WI38 (cell line): Measurements from ENCODE around the gene UNKL.

Source experiments
- H3K4me3 ChIP-seq: 2 replicates; pipeline ENCODE4 v1.5.1; 2011; ENCODE audit warnings: low read depth, mild to moderate bottlenecking, control low read depth, low read length
- TF ChIP-seq, protein P1 (sequence below): IDR thresholded peaks from 2 replicates; pipeline ENCODE4 v1.5.1; 2012; ENCODE audit warnings: low read depth, mild to moderate bottlenecking, control low read depth, low read length

Gene UNKL

DNA sequence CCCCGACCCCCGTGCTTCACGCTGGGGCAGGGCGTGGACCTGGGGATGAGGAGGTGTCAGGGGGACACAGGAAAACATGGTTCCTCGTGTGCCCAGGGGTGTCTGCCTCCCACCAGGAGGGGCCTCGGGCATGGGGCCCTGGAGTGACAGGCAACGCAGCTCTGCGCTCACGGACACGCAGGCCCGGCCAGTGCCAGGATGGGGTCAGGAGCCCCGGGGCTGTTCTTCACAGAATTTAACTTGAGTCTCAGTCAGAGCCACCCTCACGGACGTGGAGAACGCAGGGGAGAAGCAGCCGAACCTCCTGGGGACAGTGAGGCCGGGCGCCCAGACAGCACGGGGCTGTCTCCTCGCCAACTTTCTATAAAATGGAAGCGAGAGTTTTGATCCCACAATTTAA lies 16.7 kb downstream of the UNKL start:
- TF ChIP-seq, protein P1, sequence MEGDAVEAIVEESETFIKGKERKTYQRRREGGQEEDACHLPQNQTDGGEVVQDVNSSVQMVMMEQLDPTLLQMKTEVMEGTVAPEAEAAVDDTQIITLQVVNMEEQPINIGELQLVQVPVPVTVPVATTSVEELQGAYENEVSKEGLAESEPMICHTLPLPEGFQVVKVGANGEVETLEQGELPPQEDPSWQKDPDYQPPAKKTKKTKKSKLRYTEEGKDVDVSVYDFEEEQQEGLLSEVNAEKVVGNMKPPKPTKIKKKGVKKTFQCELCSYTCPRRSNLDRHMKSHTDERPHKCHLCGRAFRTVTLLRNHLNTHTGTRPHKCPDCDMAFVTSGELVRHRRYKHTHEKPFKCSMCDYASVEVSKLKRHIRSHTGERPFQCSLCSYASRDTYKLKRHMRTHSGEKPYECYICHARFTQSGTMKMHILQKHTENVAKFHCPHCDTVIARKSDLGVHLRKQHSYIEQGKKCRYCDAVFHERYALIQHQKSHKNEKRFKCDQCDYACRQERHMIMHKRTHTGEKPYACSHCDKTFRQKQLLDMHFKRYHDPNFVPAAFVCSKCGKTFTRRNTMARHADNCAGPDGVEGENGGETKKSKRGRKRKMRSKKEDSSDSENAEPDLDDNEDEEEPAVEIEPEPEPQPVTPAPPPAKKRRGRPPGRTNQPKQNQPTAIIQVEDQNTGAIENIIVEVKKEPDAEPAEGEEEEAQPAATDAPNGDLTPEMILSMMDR = no peak
- H3K4me3 ChIP-seq = no peak overlapping the region

DNA sequence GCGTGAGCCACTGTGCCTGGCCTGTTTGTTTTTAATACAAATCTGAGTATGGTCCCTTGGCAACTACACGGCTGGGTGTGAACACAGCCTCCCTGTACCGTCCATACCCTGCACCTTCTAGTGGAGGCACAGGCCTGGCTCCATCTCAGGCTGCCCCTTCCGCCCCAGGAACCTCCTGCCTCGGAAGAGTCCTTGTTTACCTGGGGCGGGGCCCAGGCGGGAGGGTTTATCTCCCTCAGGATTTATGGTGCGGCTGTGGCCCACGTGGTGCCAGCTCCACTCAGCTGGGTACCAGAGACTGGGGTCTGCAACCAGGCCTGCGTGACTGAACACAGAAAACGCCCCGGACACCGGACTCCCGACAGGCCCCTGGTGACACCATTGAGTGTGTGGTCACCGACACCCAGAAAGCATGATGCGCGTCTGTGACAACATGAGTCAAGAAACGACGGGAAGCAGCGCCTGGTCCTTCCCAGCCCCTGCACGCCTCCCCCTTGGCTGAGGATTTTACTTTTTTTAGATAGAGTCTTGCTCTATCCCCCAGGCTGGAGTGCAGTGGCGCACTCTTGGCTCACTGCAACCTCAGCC lies 19.0 kb downstream of the UNKL start:
- H3K4me3 ChIP-seq = no peak overlapping the region
- TF ChIP-seq, protein P1 = no peak

DNA sequence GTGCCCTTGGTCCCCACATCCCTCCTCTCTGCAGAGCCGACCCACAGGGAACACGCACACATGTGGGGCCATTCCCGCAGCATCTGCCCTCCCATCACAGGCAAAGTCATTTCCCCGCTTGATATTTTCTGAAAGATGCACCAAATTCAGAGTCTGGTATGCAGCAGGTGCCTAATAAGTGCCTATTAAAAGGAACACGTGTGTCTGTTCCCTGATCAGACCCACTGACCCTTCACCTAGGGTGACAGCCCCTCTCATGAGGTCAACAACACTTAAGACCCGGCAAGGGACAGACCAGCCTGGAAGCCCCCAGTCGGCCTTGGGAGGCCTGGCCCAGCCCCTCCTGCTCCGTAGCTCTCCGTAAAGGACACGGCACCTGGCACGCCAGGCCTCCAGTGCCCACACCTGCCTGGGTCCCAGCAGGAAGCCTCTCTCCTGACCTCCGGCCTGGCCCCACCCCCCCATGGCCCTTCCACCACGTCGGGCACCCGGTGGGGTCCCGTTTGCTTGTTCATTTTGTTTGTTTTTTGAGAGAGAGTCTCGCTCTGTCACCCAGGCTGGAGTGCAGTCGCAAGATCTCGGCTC lies 20.0 kb downstream of the UNKL start:
- TF ChIP-seq, protein P1 = no peak
- no peak overlapping the region for H3K4me3 ChIP-seq

DNA sequence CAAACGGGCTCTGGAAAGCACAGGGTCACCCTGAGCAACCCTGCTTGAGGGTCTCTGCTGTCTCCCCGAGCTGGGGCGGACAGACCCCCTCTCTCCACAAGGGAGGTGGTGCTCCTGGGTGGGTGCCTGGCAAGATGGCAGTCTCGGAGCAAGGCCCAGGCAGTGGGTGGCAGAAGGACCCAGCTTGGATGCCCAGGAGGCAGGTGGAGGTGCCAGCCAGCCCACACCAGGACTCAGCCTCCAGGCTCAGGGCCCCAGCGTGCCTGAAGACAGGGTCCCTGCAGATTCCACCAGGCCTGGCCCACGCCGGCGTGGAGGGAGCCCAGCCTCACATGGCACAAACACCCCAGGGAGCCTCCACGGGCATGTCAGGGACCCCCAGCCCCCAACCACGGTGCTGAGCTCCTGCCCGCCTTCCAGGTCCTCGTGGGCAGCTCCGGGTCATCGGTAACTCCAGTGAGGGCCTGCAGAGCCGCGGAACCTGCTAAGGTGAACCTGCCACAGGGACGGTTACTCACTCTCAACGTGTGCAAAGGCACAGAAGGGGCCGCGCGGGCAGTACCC lies 20.8 kb downstream of the UNKL start:
- TF ChIP-seq, protein P1 = no peak
- no peak overlapping the region for H3K4me3 ChIP-seq

DNA sequence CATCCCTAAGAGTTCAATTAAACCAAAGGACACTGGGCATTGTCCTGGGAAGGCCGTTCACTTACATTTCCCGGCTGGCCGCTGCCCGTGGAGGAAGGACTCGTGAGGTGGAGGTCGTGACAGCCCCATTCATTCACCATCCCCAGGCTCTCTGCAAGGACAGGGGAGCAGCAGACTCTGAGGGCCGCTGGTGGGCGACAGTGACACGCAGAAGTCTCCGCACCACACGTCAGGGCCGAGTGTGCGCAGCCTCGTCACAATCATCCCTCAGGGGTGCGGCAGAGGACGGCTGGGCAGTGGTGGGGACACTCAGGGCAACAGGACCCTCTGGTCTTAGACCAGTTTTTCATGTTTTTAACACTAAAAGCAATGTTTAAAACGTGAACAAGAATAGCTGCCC lies 21.7 kb downstream of the UNKL start:
- no peak overlapping the region for H3K4me3 ChIP-seq
- TF ChIP-seq, protein P1 = no peak

DNA sequence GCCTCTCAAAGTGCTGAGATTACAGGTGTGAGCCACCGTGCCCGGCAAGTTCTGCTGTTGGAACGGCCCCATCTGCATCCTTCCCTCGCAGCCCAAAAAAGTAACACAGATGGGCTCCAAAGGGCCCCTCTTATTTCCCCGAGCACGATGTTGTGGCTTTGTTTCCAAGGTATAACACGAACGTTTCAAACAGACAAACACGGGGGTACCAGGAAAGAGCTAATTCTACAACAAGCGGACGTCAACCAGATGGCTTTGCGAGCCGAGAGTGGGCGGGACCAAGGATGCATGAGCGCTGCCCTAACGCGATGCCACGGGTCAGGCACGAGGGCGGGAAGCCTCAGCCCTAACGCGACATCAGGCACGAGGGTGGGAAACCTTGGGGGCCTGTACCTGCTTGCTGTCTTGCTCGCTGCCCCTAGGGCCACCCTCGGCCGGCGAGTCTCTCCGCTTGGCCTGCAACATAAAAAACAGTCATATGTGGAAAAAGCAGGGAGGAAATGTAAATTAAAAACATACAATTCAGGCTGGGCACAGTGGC lies 24.2 kb downstream of the UNKL start:
- no peak overlapping the region for H3K4me3 ChIP-seq
- TF ChIP-seq, protein P1 = no peak

DNA sequence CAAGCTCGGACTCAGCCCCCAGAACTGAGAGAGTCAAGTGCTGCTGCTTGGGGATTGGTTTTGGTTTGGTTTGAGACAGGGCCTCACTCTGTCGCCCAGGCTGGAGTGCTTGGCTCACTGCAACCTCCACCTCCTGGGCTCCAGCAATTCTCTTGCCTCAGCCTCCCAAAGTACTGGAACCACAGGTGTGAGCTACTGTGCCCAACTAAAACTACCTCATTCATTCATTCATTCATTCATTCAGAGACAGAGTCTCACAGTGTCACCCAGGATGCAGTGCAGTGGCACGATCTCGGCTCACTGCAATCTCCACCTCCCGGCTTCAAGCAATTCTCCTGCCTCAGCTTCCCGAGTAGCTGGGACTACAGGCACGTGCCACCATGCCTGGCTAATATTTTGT lies 24.7 kb downstream of the UNKL start:
- no peak overlapping the region for H3K4me3 ChIP-seq
- TF ChIP-seq, protein P1 = no peak
